ENCODE data around the gene F13A1. TPM values are rescaled to one million over a fixed set of nuclear protein-coding genes. Genes with fewer than 3 reads are reported as not detected.

The F13A1 gene
- total RNA-seq, 1 donor from 2014 or later, result 55.1 TPM

- DNase-seq (ENCODE audit: low spot score), result no peak
These were observed 127.2 kb downstream of the F13A1 start for GRCh38 chr6:6193221-6193745.

GRCh38 chr6:6191909-6192308, 128.6 kb downstream of the F13A1 start:
- DNase-seq (ENCODE audit: low spot score), result no peak

GRCh38 chr6:6191476-6191875, 129.0 kb downstream of the F13A1 start:
- DNase-seq (ENCODE audit: low spot score), result no peak

- DNase-seq (ENCODE audit: low spot score), result no peak
These were observed 139.8 kb downstream of the F13A1 start for GRCh38 chr6:6180684-6181083.

- no peak for DNase-seq (ENCODE audit: low spot score)
These were observed 140.4 kb downstream of the F13A1 start for GRCh38 chr6:6179858-6180623.

- DNase-seq (ENCODE audit: low spot score), result no peak
These were observed 141.7 kb downstream of the F13A1 start for GRCh38 chr6:6178795-6179194.

- no peak for DNase-seq (ENCODE audit: low spot score)
These were observed 142.7 kb downstream of the F13A1 start for GRCh38 chr6:6177754-6178153.

- no peak for DNase-seq (ENCODE audit: low spot score)
These were observed 143.8 kb downstream of the F13A1 start for GRCh38 chr6:6176586-6177228.

GRCh38 chr6:6176127-6176526, 144.3 kb downstream of the F13A1 start:
- no peak for DNase-seq (ENCODE audit: low spot score)

- no peak for DNase-seq (ENCODE audit: low spot score)
These were observed 151.3 kb downstream of the F13A1 start for GRCh38 chr6:6169141-6169540.

- no peak for DNase-seq (ENCODE audit: low spot score)
These were observed 154.4 kb downstream of the F13A1 start for GRCh38 chr6:6166064-6166463.

GRCh38 chr6:6164367-6164766, 156.1 kb downstream of the F13A1 start:
- DNase-seq (ENCODE audit: low spot score), result no peak

GRCh38 chr6:6154335-6154734, 166.1 kb downstream of the F13A1 start:
- DNase-seq (ENCODE audit: low spot score), result no peak

- no peak for DNase-seq (ENCODE audit: low spot score)
These were observed 168.4 kb downstream of the F13A1 start for GRCh38 chr6:6152060-6152459.

GRCh38 chr6:6148192-6148815, 172.2 kb downstream of the F13A1 start:
- no peak for DNase-seq (ENCODE audit: low spot score)

GRCh38 chr6:6131492-6132109, 188.9 kb downstream of the F13A1 start:
- DNase-seq (ENCODE audit: low spot score), result no peak

GRCh38 chr6:6125495-6125894, 195.0 kb downstream of the F13A1 start:
- DNase-seq (ENCODE audit: low spot score), result no peak

- DNase-seq (ENCODE audit: low spot score), result no peak
These were observed 196.7 kb downstream of the F13A1 start for GRCh38 chr6:6123803-6124202.

- DNase-seq (ENCODE audit: low spot score), result no peak
These were observed 198.5 kb downstream of the F13A1 start for GRCh38 chr6:6121943-6122342.

GRCh38 chr6:6105472-6106036, 214.9 kb downstream of the F13A1 start:
- no peak for DNase-seq (ENCODE audit: low spot score)

Data from mucosa of gallbladder (tissue), 1 donor.